Muscle layer of colon (tissue), 2 donors: ENCODE data around the gene HASPIN.
A peak's percentile ranks its signal among the peaks of the same experiment; 100 is the strongest.

Source experiments
- H3K27ac ChIP-seq: one replicate; pipeline ENCODE4 v1.7.0; 2013; ENCODE audit warnings: low read depth, mild to moderate bottlenecking, low read length, moderate library complexity
- H3K27me3 ChIP-seq, 2 donors: one replicate each; pipeline ENCODE4 v1.7.0; 2013; ENCODE audit warnings: low read length in 2 of 2, mild to moderate bottlenecking in 2 of 2; ENCODE audit not compliant: insufficient read depth in 2 of 2, control insufficient read depth in 1 of 2
- H3K36me3 ChIP-seq: one replicate; pipeline ENCODE4 v1.7.0; 2013; ENCODE audit warnings: mild to moderate bottlenecking, low read length; ENCODE audit not compliant: insufficient read depth
- H3K4me1 ChIP-seq: one replicate; pipeline ENCODE4 v1.7.0; 2013; ENCODE audit warnings: mild to moderate bottlenecking, low read length; ENCODE audit not compliant: insufficient read depth
- H3K4me3 ChIP-seq, 2 donors: one replicate each; pipeline ENCODE4 v1.7.0; 2013; ENCODE audit warnings: low read length in 2 of 2, low read depth in 1 of 2, mild to moderate bottlenecking in 1 of 2, moderate library complexity in 1 of 2
- H3K9ac ChIP-seq: one replicate; pipeline ENCODE4 v1.7.0; 2013; ENCODE audit warnings: low read length
- H3K9me3 ChIP-seq: one replicate; pipeline ENCODE4 v1.7.0; 2013; ENCODE audit warnings: mild to moderate bottlenecking, low read length
- donor health status: abdominal sarcoma.
- donor health status: Adenocarcinoma of cecum.

The HASPIN gene

DNA sequence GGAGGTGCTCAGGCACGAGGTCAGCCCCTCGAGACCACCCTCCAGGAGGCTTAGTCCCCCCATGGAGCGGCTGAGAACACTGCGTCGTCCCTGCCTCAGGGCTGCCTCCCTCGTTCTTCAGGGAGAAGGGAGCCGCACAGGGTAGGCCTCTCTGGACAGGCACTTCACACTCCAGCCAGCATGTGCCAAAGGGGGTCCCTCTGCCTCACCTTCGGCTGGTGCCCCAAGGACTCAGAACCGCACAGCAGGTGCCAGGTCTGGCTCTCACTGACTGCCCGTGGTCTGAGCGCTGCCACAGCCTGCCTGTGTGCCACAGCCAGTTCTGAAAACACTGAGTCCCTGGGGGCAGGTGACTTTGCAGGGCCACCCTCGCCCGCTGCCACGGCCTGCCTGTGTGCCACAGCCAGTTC is 34.8 kb upstream of the HASPIN start:
- peaks cover 0 to 33% of the 10 kb centered on the region in 2 donors for H3K27me3 ChIP-seq
- H3K9ac ChIP-seq, result no peak overlapping the region
- no peak overlapping the region for H3K4me3 ChIP-seq
- no peaks in the 10 kb centered on the region for H3K4me1 ChIP-seq
- H3K27ac ChIP-seq, result no peak overlapping the region
- no peaks in the 10 kb centered on the region for H3K36me3 ChIP-seq
- H3K9me3 ChIP-seq, result no peaks in the 10 kb centered on the region

DNA sequence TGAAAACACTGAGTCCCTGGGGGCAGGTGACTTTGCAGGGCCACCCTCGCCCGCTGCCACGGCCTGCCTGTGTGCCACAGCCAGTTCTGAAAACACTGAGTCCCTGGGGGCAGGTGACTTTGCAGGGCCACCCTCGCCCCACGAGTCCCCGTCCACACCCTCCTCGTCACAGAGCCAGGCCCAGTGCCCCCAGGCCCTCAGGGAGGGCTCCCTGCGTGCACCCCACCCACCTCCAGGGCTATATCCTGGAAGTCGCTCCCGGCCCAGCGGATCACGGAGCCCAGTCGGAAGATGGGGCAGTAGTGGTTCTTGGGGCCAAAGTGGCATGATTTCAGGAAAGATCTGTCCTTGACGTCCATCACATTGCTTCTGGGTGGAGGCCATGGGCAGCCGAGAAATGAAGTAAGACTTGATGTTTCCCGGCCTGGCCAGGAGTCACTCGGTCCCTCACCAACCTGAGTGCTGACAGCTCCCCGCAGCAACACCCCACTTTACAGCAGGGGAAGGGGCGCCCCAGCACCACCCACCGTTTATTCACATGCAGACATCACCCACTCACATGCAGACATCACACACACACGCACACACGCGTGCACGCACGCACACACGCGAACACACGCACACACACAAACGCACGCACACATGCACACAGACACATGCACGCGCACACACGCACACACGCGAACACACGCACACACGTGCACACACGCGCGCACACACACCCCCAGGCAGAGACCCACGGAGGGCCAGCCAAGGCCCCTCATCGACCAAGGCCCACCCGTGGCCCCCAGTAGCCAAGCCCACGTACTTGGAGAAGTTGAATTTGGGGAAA is 34.2 kb upstream of the HASPIN start:
- H3K27me3 ChIP-seq, result peaks cover 0 to 36% of the 10 kb centered on the region in 2 donors
- no peaks in the 10 kb centered on the region for H3K9me3 ChIP-seq
- H3K9ac ChIP-seq, result no peak overlapping the region
- H3K36me3 ChIP-seq, result no peaks in the 10 kb centered on the region
- H3K27ac ChIP-seq, result no peak overlapping the region
- no peak overlapping the region for H3K4me3 ChIP-seq
- H3K4me1 ChIP-seq, result no peaks in the 10 kb centered on the region

DNA sequence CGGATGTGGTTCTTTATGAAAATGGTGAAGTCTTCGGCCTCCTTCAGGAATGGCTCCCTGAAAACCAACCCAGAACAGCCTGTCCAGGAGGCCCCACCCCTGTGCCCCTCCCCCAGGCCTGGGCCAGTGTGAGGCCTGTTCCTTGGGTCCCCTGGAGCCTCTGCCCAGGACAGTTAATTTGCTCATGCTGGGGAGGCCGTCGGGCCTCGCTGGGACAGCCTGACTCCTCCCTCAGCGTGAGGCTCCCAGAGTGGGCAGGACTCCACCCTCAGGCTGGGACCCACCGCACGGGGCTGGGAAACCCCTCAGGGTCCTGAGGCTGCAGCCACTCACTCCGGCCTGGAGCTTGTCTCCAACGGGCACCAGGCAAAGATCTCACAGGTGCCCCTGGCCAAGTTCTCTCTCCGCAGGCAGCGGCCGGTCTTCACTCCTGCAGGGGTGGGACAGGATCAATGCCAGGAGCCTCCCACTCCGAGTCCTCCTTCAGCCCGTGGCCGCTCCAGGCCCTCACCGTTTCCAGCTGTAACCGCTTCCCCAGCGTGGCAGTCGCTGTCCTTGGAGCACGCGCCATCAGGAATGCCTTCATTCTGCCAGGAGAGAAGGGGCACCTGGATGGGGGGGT is 33.5 kb upstream of the HASPIN start:
- Histone ChIP-seq H3K4me3 (no peak overlapping the region), H3K36me3 (no peaks in the 10 kb centered on the region), H3K9me3 (no peaks in the 10 kb centered on the region), H3K4me1 (no peaks in the 10 kb centered on the region), H3K9ac (no peak overlapping the region), H3K27ac (no peak overlapping the region), H3K27me3 (peaks cover 0 to 41% of the 10 kb centered on the region in 2 donors)

DNA sequence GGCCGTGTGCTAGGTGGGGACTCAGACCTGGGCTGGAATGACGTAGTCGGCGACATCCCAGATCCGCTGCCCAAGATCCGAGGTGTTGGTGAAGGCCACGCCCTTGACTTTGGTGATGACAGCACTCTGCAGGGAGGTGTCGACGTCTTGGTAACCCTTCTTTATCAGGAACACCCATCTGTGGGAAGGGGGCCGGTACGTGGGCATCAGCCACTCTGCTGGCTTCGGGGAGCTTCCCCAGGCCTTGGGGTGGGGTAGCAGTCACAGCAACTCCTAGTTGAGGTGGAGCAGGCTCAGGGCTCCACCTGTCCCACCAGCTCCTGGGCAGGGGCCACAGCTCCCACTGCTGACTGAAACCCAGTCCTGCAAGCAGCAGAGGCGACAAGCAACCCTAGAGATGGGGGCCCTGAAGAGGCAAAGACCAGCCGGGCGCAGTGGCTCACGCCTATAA is 32.1 kb upstream of the HASPIN start:
- H3K9ac ChIP-seq, result no peak overlapping the region
- no peak overlapping the region for H3K27ac ChIP-seq
- H3K4me1 ChIP-seq, result no peaks in the 10 kb centered on the region
- H3K4me3 ChIP-seq, result no peak overlapping the region
- H3K36me3 ChIP-seq, result no peaks in the 10 kb centered on the region
- H3K27me3 ChIP-seq, result peaks cover 0 to 53% of the 10 kb centered on the region in 2 donors
- H3K9me3 ChIP-seq, result no peaks in the 10 kb centered on the region

DNA sequence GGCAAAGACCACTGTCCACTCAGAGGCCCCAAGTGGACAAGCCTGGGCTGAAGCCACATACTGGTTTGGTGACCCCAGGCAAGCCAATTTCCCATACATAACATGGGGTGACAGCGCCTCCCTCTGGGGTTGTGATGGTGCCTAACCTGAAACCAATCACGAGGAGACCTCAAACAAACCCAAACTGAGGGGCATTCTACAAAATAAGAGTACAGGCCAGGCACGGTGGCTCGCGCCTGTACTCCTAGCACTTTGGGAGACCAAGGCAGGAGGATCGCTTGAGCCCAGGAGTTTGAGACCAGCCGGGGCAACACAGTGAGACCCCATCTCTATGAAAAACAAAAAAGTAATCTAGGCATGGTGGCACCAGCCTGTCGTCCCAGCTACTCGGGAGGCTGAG is 31.4 kb upstream of the HASPIN start:
- Histone ChIP-seq H3K36me3 (no peaks in the 10 kb centered on the region), H3K4me1 (no peaks in the 10 kb centered on the region), H3K4me3 (no peak overlapping the region), H3K9ac (no peak overlapping the region), H3K9me3 (no peaks in the 10 kb centered on the region), H3K27ac (no peak overlapping the region), H3K27me3 (peaks cover 0 to 54% of the 10 kb centered on the region in 2 donors)

DNA sequence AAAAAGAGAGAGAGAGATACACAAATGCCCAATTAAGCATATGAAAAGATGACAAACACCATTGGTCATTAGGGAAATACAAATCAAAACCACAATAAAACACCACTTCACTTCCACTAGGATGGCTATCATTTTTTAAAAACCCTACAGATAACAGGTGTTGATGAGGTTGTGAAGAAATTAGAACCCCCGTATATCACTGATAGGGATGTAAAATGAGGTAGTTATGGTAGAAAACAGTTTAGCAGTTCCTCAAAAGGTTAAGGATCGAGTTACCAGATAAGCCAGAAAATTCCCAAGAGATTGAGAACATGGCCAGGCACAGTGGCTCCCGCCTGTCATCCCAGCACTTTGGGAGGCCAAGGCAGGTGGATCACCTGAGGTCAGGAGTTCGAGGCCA is 30.6 kb upstream of the HASPIN start:
- Histone ChIP-seq H3K27me3 (peaks cover 0 to 54% of the 10 kb centered on the region in 2 donors), H3K27ac (no peak overlapping the region)

DNA sequence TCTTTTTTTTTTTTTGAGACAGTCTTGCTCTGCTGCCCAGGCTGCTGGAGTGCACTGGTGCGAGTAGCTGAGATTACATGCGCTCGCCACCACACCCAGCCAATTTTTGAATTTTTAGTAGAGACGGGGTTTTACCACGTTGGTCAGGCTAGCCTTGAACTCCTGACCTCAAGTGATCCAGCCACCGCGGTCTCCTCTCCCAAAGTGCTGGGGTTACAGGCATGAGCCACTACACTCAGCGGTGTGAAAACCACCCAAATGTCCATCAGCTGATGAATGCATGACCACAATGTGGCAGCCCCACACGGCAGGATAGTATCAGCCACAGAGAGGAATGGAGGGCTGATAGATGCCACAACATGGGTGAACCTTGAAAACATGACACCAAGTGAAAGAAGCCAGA is 29.9 kb upstream of the HASPIN start:
- H3K36me3 ChIP-seq, result no peaks in the 10 kb centered on the region
- H3K4me1 ChIP-seq, result no peaks in the 10 kb centered on the region
- H3K9me3 ChIP-seq, result peaks cover 5% of the 10 kb centered on the region

More for the DNA sequence above, 30.6 kb upstream of the HASPIN start:
- H3K4me3 ChIP-seq, result no peak overlapping the region
- H3K9ac ChIP-seq, result no peak overlapping the region
- H3K4me1 ChIP-seq, result no peaks in the 10 kb centered on the region
- no peaks in the 10 kb centered on the region for H3K36me3 ChIP-seq
- peaks cover 2% of the 10 kb centered on the region for H3K9me3 ChIP-seq

DNA sequence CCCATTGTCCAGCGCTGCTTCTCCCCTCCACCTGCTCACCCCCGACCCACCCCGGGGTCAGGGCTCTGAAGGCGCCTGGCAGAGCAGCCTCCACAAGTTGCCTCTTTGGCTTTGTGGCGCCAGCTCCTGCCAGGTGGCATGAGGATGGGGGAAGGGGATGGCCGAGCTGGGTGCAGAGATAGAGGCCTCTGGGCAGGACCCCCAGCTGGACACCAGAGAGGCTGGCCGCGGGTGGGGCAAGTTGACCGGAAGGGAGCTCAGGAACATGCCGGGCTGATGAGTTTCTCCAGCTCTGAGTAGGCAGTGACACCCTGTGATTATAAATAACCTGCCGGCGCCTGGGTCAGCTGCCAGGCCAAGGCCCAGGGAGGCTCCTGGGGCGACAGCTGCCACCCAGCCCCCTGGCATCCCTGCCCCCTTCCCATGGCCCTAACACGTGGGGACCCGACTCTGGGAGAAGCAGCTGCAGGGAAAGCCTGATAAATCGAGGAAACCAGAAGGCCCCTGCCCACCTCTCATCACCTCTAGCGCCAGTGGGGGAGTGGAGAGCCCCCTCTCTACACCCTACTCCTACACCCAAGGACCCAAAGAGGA is 28.5 kb upstream of the HASPIN start:
- Histone ChIP-seq H3K27ac (no peak overlapping the region), H3K9me3 (peaks cover 5% of the 10 kb centered on the region), H3K27me3 (peaks cover 0 to 52% of the 10 kb centered on the region in 2 donors), H3K4me3 (peak overlapping the region; percentile 32 to 38), H3K36me3 (no peaks in the 10 kb centered on the region), H3K9ac (no peak overlapping the region), H3K4me1 (no peaks in the 10 kb centered on the region)

More for the DNA sequence above, 29.9 kb upstream of the HASPIN start:
- H3K4me3 ChIP-seq, result no peak overlapping the region
- no peak overlapping the region for H3K27ac ChIP-seq
- H3K9ac ChIP-seq, result no peak overlapping the region
- peaks cover 0 to 54% of the 10 kb centered on the region in 2 donors for H3K27me3 ChIP-seq

DNA sequence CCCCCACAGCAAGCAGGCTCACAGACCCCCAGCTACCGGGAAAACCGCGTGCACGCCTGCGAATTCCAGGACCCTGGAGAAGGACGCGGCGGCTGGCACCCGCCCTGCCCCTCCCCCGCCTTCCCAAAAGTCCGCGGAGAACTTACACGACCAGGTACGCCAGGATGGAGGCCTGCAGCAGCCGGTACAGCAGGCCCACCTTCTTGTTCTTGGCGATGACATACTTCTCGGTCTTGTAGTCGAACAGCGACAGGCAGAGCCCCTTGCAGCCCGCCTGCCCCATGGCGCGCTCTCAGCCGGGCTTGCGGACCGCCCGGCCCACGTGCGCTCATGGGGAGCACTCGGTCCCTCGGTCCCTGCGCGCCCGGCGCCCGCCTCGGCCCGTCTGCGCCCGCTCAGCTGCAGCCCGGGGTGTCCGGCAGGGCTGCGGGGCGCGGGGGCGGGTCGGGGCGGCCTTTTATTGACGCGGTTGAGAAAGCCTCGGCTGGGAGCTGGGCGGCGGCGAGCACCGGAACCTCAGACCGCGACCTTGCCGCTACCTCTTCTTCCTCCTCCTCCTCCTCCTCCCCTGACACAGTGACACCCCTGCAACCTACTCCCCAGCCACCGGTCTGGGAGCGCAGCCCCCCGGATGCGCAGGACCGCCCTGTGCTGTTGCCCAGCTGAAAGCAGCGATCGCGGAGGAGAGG is 27.8 kb upstream of the HASPIN start, which contains the start of gene P2RX5:
Gene P2RX5 (minus strand): TSS at position 433 of the 689 bp plus-strand sequence. CDS start 150 bp downstream, at position 283.
- H3K9ac ChIP-seq, result no peak within 1 kb of the TSS
- H3K27ac ChIP-seq, result no peak within 1 kb of the TSS
- H3K27me3 ChIP-seq, result peaks cover 0 to 46% of the 10 kb centered on the region in 2 donors
- no peaks in the 10 kb centered on the region for H3K4me1 ChIP-seq
- H3K36me3 ChIP-seq, result no peaks in the 10 kb centered on the region
- peaks cover 5% of the 10 kb centered on the region for H3K9me3 ChIP-seq
- H3K4me3 ChIP-seq, result peak within 1 kb of the TSS; percentile 32 to 38

DNA sequence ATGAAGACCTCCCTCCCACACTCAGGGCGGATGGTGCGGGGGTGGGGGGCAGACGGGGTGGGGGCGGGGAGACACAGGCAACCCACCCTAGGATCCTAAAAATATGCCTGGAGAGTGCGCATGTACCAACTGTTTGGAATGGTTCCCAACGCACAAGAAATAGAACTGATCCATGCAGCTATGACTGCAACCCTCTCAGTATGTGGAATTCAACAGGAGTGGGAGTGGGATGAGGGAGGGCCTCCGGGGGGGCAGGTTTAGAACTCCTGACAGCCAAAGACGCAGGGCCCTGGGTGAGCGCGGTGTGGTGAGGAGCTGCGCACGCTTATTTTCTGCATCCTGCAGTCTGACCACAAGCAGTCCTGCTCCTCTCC is 26.6 kb upstream of the HASPIN start:
- Histone ChIP-seq H3K27ac (no peak overlapping the region), H3K9me3 (peaks cover 5% of the 10 kb centered on the region), H3K9ac (no peak overlapping the region), H3K27me3 (peaks cover 0 to 36% of the 10 kb centered on the region in 2 donors), H3K36me3 (no peaks in the 10 kb centered on the region), H3K4me1 (no peaks in the 10 kb centered on the region), H3K4me3 (no peak overlapping the region)

DNA sequence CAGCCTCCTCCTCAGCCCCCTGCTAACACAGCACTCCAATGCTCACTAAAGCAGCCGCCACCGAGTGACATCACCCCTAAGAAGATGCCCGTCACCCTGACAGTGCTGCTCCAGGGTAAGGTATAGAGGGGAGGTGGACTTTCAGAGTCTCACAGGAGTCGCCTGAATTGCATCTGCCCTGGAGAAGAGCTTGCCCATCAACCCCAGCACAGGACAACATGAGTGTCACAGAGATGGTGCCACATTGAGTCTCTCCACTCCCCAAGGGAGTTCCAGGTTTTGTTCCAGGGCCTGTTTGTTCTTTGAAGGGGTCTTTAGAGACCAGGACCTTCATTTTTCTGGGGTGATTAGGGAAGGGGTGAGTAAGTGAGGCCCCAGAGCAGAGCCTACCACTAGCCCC is 25.6 kb upstream of the HASPIN start:
- Histone ChIP-seq H3K9me3 (peaks cover 5% of the 10 kb centered on the region), H3K27ac (no peak overlapping the region), H3K4me3 (no peak overlapping the region), H3K36me3 (no peaks in the 10 kb centered on the region), H3K9ac (no peak overlapping the region), H3K27me3 (peaks cover 0 to 31% of the 10 kb centered on the region in 2 donors), H3K4me1 (no peaks in the 10 kb centered on the region)
